Kidney epithelial cell (primary cell): Measurements from ENCODE around the gene NFATC1. TPM values are rescaled to one million over a fixed set of nuclear protein-coding genes. Genes with fewer than 3 reads are reported as not detected.

Experiments
- DNase-seq: peaks from one replicate; pipeline ENCODE4 v3.0.0-alpha.2; 2010; ENCODE audit warnings: low read depth
- H3K27me3 ChIP-seq: 2 replicates; pipeline ENCODE4 v1.6.0; 2011; ENCODE audit warnings: low read length; ENCODE audit not compliant: control insufficient read depth, insufficient read depth
- H3K36me3 ChIP-seq: 2 replicates; pipeline ENCODE4 v1.5.1; 2011; ENCODE audit warnings: low read length; ENCODE audit not compliant: control insufficient read depth, insufficient read depth
- H3K4me3 ChIP-seq: 2 replicates; pipeline ENCODE4 v1.5.1; 2011; ENCODE audit warnings: low read depth, mild to moderate bottlenecking, control low read depth, low read length
- CTCF ChIP-seq: IDR thresholded peaks from 2 replicates; pipeline ENCODE4 v1.5.1; 2011; ENCODE audit warnings: mild to moderate bottlenecking, moderate library complexity, low read length, control low read depth, inconsistent platforms; ENCODE audit not compliant: insufficient read depth, poor library complexity, severe bottlenecking
- total RNA-seq: library from RNA; depleted of rRNA; stranded (reverse); fragments of >200 nt; gene quantifications from 2 replicates; pipeline ENCODE4 v1.2.3, GENCODE V29; 2015

Gene NFATC1
- total RNA-seq, 1 donor from 2014 or later, result 2.7 TPM

- no peaks in the 10 kb centered on the region for H3K36me3 ChIP-seq
- TF ChIP-seq CTCF, result no peak
- H3K27me3 ChIP-seq, result peaks cover 19% of the 10 kb centered on the region
- no peak for DNase-seq
- no peak overlapping the region for H3K4me3 ChIP-seq
Observed at GRCh38 chr18:79516441-79516931, 120.8 kb downstream of the NFATC1 start.

- H3K4me3 ChIP-seq, result no peak overlapping the region
- DNase-seq, result no peak
- TF ChIP-seq CTCF, result no peak
- H3K36me3 ChIP-seq, result no peaks in the 10 kb centered on the region
- peaks cover 14% of the 10 kb centered on the region for H3K27me3 ChIP-seq
Observed at GRCh38 chr18:79517341-79517740, 121.6 kb downstream of the NFATC1 start.

GRCh38 chr18:79518028-79518682, 122.4 kb downstream of the NFATC1 start:
- TF ChIP-seq CTCF, result no peak

GRCh38 chr18:79518683-79519128, 123.0 kb downstream of the NFATC1 start:
- DNase-seq, result no peak
- no peak for TF ChIP-seq CTCF
- Histone ChIP-seq H3K4me3 (no peak overlapping the region), H3K36me3 (no peaks in the 10 kb centered on the region), H3K27me3 (peaks cover 14% of the 10 kb centered on the region)

More at GRCh38 chr18:79518028-79518682, 122.4 kb downstream of the NFATC1 start:
- no peaks in the 10 kb centered on the region for H3K36me3 ChIP-seq
- DNase-seq, result no peak
- no peak overlapping the region for H3K4me3 ChIP-seq
- H3K27me3 ChIP-seq, result peaks cover 14% of the 10 kb centered on the region

- no peak for TF ChIP-seq CTCF
- H3K36me3 ChIP-seq, result no peaks in the 10 kb centered on the region
- no peak for DNase-seq
Observed at GRCh38 chr18:79519751-79520477, 124.2 kb downstream of the NFATC1 start.

More at GRCh38 chr18:79519751-79520477, 124.2 kb downstream of the NFATC1 start:
- Histone ChIP-seq H3K27me3 (peaks cover 14% of the 10 kb centered on the region), H3K4me3 (no peak overlapping the region)
